CD14-positive monocyte (primary cell): ENCODE measurements around the gene SKIC2. TPM values are rescaled to one million over a fixed set of nuclear protein-coding genes. Genes with fewer than 3 reads are reported as not detected.
A peak's percentile ranks its signal among the peaks of the same experiment; 100 is the strongest.

Experiments
- DNase-seq, 3 donors: peaks; one replicate each; pipeline ENCODE4 v3.0.0-alpha.2; 2011 to 2022
- H2AFZ ChIP-seq: 2 replicates; pipeline ENCODE4 v1.6.0; 2012; ENCODE audit warnings: mild to moderate bottlenecking, low read depth, low read length, inconsistent platforms; ENCODE audit not compliant: insufficient read depth, poor library complexity, severe bottlenecking
- H3K27ac ChIP-seq, 2 donors: 1 replicate in 1 of 2; 2 replicates in 1 of 2; pipeline ENCODE4 v1.5.1; 2012 to 2013; ENCODE audit warnings: low read length in 2 of 2, control low read depth in 1 of 2, inconsistent platforms in 1 of 2, low read depth in 1 of 2, mild to moderate bottlenecking in 1 of 2
- H3K27me3 ChIP-seq, 2 donors: one replicate each; pipeline versions ENCODE4 v1.6.0 to v1.6.1; 2011 to 2013; ENCODE audit warnings: low read length in 2 of 2; ENCODE audit not compliant: control insufficient read depth in 2 of 2, insufficient read depth in 2 of 2
- H3K36me3 ChIP-seq, 2 donors: replicated peaks in 1 of 2; 1 replicate in 1 of 2; 2 replicates in 1 of 2; pipeline versions ENCODE4 v1.5.1 to v1.6.1; 2012 to 2013; ENCODE audit warnings: low read length in 2 of 2, control low read depth in 1 of 2, inconsistent platforms in 1 of 2, mild to moderate bottlenecking in 1 of 2; ENCODE audit not compliant: insufficient read depth in 2 of 2, control insufficient read depth in 1 of 2
- H3K4me1 ChIP-seq, 2 donors: 1 replicate in 1 of 2; 2 replicates in 1 of 2; pipeline versions ENCODE4 v1.5.1 to v1.6.1; 2012 to 2013; ENCODE audit warnings: low read length in 2 of 2, control low read depth in 1 of 2, inconsistent platforms in 1 of 2, mild to moderate bottlenecking in 1 of 2, moderate library complexity in 1 of 2; ENCODE audit not compliant: insufficient read depth in 2 of 2, control insufficient read depth in 1 of 2
- H3K4me2 ChIP-seq: replicated peaks from 2 replicates; pipeline ENCODE3; 2012; ENCODE audit warnings: low read length, moderate library complexity, mild to moderate bottlenecking; ENCODE audit not compliant: poor library complexity, severe bottlenecking; ENCODE audit errors: extremely low read depth
- H3K4me3 ChIP-seq, 3 experiments: fragments of 200-600 bp in 1 of 3; sonication (generic) in 1 of 3; replicated peaks in 1 of 3; 1 replicate in 2 of 3; 2 replicates in 1 of 3; pipeline ENCODE4 v1.5.1; 2011 to 2013; ENCODE audit warnings: low read length in 3 of 3, mild to moderate bottlenecking in 3 of 3, control low read depth in 2 of 3, low read depth in 2 of 3, inconsistent platforms in 1 of 3, moderate library complexity in 1 of 3
- H3K79me2 ChIP-seq: 2 replicates; pipeline ENCODE4 v1.6.0; 2012; ENCODE audit warnings: mild to moderate bottlenecking, control low read depth, inconsistent platforms, low read length, moderate library complexity; ENCODE audit not compliant: insufficient read depth
- H3K9ac ChIP-seq: 2 replicates; pipeline ENCODE4 v1.6.0; 2017; ENCODE audit warnings: low read length, mild to moderate bottlenecking; ENCODE audit not compliant: insufficient read depth, poor library complexity, severe bottlenecking
- H3K9me3 ChIP-seq, 2 donors: replicated peaks in 1 of 2; 1 replicate in 1 of 2; 2 replicates in 1 of 2; pipeline versions ENCODE4 v1.5.1 to v1.6.1; 2012 to 2013; ENCODE audit warnings: low read length in 2 of 2, control low read depth in 1 of 2; ENCODE audit not compliant: control insufficient read depth in 1 of 2, insufficient read depth in 1 of 2
- H4K20me1 ChIP-seq: 2 replicates; pipeline ENCODE4 v1.6.0; 2012; ENCODE audit warnings: mild to moderate bottlenecking, low read length, control low read depth, moderate library complexity; ENCODE audit not compliant: insufficient read depth
- H3K27ac Mint-ChIP-seq, 7 donors: one replicate each; pipeline ENCODE4 v1.8.0; 2020; ENCODE audit warnings: mild to moderate bottlenecking in 7 of 7, mixed read lengths in 7 of 7, moderate library complexity in 6 of 7, inconsistent platforms in 2 of 7
- H3K27me3 Mint-ChIP-seq, 3 donors: one replicate each; pipeline ENCODE4 v1.8.0; 2021 to 2022; ENCODE audit warnings: low read depth in 3 of 3, mild to moderate bottlenecking in 3 of 3, mixed read lengths in 3 of 3, moderate library complexity in 3 of 3, inconsistent platforms in 1 of 3
- H3K36me3 Mint-ChIP-seq, 2 donors: one replicate each; pipeline ENCODE4 v1.8.0; 2020; ENCODE audit warnings: mixed read lengths in 2 of 2, inconsistent platforms in 1 of 2, mild to moderate bottlenecking in 1 of 2
- H3K4me1 Mint-ChIP-seq: one replicate; pipeline ENCODE4 v1.8.0; 2020; ENCODE audit warnings: mild to moderate bottlenecking, mixed read lengths
- H3K4me3 Mint-ChIP-seq, 2 donors: one replicate each; pipeline ENCODE4 v1.8.0; 2020; ENCODE audit warnings: mild to moderate bottlenecking in 2 of 2, mixed read lengths in 2 of 2, moderate library complexity in 1 of 2
- H3K9me3 Mint-ChIP-seq, 7 donors: one replicate each; pipeline ENCODE4 v1.8.0; 2020 to 2022; ENCODE audit warnings: mixed read lengths in 7 of 7, mild to moderate bottlenecking in 6 of 7, moderate library complexity in 6 of 7, inconsistent platforms in 2 of 7
- CTCF ChIP-seq: fragments of 200-600 bp; IDR thresholded peaks from one replicate; pipeline ENCODE4 v1.8.0; 2022; ENCODE audit warnings: antibody characterized with exemption, mild to moderate bottlenecking
- WGBS: methylation state at CpG from one replicate; pipeline ENCODE4 v1.1.5; 2013; ENCODE audit warnings: missing lambda C conversion rate; ENCODE audit not compliant: insufficient coverage; 5-methylcytosine and 5-hydroxymethylcytosine counted together
- intact Hi-C, 2 donors: fragments of 100-400 bp; cut with micrococcal nuclease; formaldehyde crosslinking; loops; one replicate each; pipeline versions ENCODE4 v1.15.0 to v1.15.1; 2023
- polyA plus RNA-seq, 3 donors: library from polyadenylated mRNA; depleted of rRNA in 1 of 3; unstranded in 2 of 3; stranded (reverse) in 1 of 3; fragments of 300-500 nt in 2 of 3; fragments of >200 nt in 1 of 3; fragmentation: Illumina TruSeq in 2 of 3; gene quantifications; 1 replicate in 2 of 3; 2 replicates in 1 of 3; pipeline ENCODE4 v1.2.3, GENCODE V29; 2012 to 2021

The SKIC2 gene
- polyA plus RNA-seq, 3 donors, result 13.2 to 72.1 (median 13.2) TPM

- peaks cover 17 to 20% of the 10 kb centered on the region in 2 donors for H3K36me3 Mint-ChIP-seq
- no peak overlapping the region for H3K4me2 ChIP-seq
Measured at GRCh38 chr6:31948306-31948705, 10.7 kb upstream of the SKIC2 start.

GRCh38 chr6:31948753-31949413 lies 10.1 kb upstream of the SKIC2 start:
- Histone ChIP-seq H3K4me3 (no peak overlapping the region), H3K4me2 (no peak overlapping the region), H3K27ac (no peak overlapping the region), H3K27me3 (no peaks in the 10 kb centered on the region), H3K4me1 (peaks cover 3 to 4% of the 10 kb centered on the region in 2 donors), H3K36me3 (peaks cover 32 to 33% of the 10 kb centered on the region in 2 donors), H3K9me3 (no peaks in the 10 kb centered on the region), H2AFZ (no peak overlapping the region), H3K9ac (no peak overlapping the region), H3K79me2 (no peaks in the 10 kb centered on the region), H4K20me1 (no peaks in the 10 kb centered on the region)
- Mint-ChIP-seq H3K9me3 (peaks cover 0 to 1% (median 0%) of the 10 kb centered on the region in 7 donors), H3K36me3 (peaks cover 23 to 26% of the 10 kb centered on the region in 2 donors), H3K27ac (peak overlapping the region in 2 of 7 donors; percentile 8 to 33), H3K4me3 (peak overlapping the region in 1 of 2 donors; percentile 22), H3K4me1 (peaks cover 20% of the 10 kb centered on the region), H3K27me3 (peaks cover 9 to 24% (median 20%) of the 10 kb centered on the region in 3 donors)
- intact Hi-C loops, result no loop called here
- DNase-seq, result peak; percentile 11 to 70 (median 33)
- 86% methylated on average over 5 of the region's 6 CpGs for WGBS
- TF ChIP-seq CTCF, result no peak

More at GRCh38 chr6:31948306-31948705, 10.7 kb upstream of the SKIC2 start:
- H3K4me1 Mint-ChIP-seq, result peaks cover 20% of the 10 kb centered on the region
- TF ChIP-seq CTCF, result no peak
- intact Hi-C loops, result no loop called here
- Histone ChIP-seq H2AFZ (no peak overlapping the region), H3K4me1 (peaks cover 3 to 4% of the 10 kb centered on the region in 2 donors), H3K4me3 (no peak overlapping the region), H3K27ac (no peak overlapping the region), H4K20me1 (no peaks in the 10 kb centered on the region), H3K9ac (no peak overlapping the region), H3K27me3 (no peaks in the 10 kb centered on the region), H3K36me3 (peaks cover 26 to 27% of the 10 kb centered on the region in 2 donors), H3K9me3 (no peaks in the 10 kb centered on the region), H3K79me2 (no peaks in the 10 kb centered on the region)
- peaks cover 0 to 1% (median 0%) of the 10 kb centered on the region in 7 donors for H3K9me3 Mint-ChIP-seq
- 68% methylated on average over 4 of the region's 5 CpGs for WGBS
- H3K27me3 Mint-ChIP-seq, result peaks cover 9 to 26% (median 23%) of the 10 kb centered on the region in 3 donors
- no peak for DNase-seq
- peak overlapping the region in 1 of 7 donors; percentile 33 for H3K27ac Mint-ChIP-seq
- no peak overlapping the region for H3K4me3 Mint-ChIP-seq
